Neural progenitor cell (in vitro differentiated cells): ENCODE results near the gene MRAS. TPM values are rescaled to one million over a fixed set of nuclear protein-coding genes. Genes with fewer than 3 reads are reported as not detected.

Experiments
- DNase-seq: peaks from one replicate; pipeline ENCODE4 v3.0.0-alpha.2; 2016; ENCODE audit warnings: low spot score
- H2AFZ ChIP-seq: fragments of 200-600 bp; sonication (generic); replicated peaks from 2 replicates; pipeline ENCODE4 v1.6.1; 2016; ENCODE audit warnings: antibody characterized with exemption
- H3F3A ChIP-seq: fragments of 200-600 bp; sonication (generic); 2 replicates; pipeline ENCODE4 v1.6.1; 2016; ENCODE audit warnings: antibody characterized with exemption, low read depth
- H3K27ac ChIP-seq: fragments of 200-600 bp; sonication (generic); 2 replicates; pipeline ENCODE4 v1.5.1; 2016; ENCODE audit warnings: mild to moderate bottlenecking
- H3K27me3 ChIP-seq: fragments of 200-600 bp; sonication (generic); 2 replicates; pipeline ENCODE4 v1.6.1; 2016; ENCODE audit warnings: mild to moderate bottlenecking, moderate library complexity
- H3K36me3 ChIP-seq: fragments of 200-600 bp; sonication (generic); 2 replicates; pipeline ENCODE4 v1.5.1; 2016
- H3K4me1 ChIP-seq: fragments of 200-600 bp; sonication (generic); 2 replicates; pipeline ENCODE4 v1.6.1; 2016; ENCODE audit warnings: mixed run types
- H3K4me2 ChIP-seq: fragments of 200-600 bp; sonication (generic); 2 replicates; pipeline ENCODE4 v1.6.1; 2016
- H3K4me3 ChIP-seq: fragments of 200-600 bp; sonication (generic); 2 replicates; pipeline ENCODE4 v1.5.1; 2016
- H3K79me2 ChIP-seq: fragments of 200-600 bp; sonication (generic); 2 replicates; pipeline ENCODE4 v1.6.1; 2016; ENCODE audit warnings: low read depth
- H3K9ac ChIP-seq: fragments of 200-600 bp; sonication (generic); 2 replicates; pipeline ENCODE4 v1.6.1; 2016
- H3K9me3 ChIP-seq: fragments of 200-600 bp; sonication (generic); 2 replicates; pipeline ENCODE4 v1.5.1; 2016; ENCODE audit warnings: low read depth
- H4K20me1 ChIP-seq: fragments of 200-600 bp; sonication (generic); 2 replicates; pipeline ENCODE4 v1.6.1; 2016; ENCODE audit warnings: low read depth
- H3K27ac Mint-ChIP-seq: 3 replicates; pipeline ENCODE4 v1.8.0; 2021; ENCODE audit warnings: mixed read lengths
- H3K27me3 Mint-ChIP-seq: 2 replicates; pipeline ENCODE4 v1.8.0; 2022; ENCODE audit warnings: low read depth, mild to moderate bottlenecking, inconsistent platforms, moderate library complexity, mixed read lengths; ENCODE audit not compliant: insufficient read depth
- H3K36me3 Mint-ChIP-seq: 3 replicates; pipeline ENCODE4 v1.8.0; 2021; ENCODE audit warnings: mixed read lengths
- H3K4me1 Mint-ChIP-seq: 3 replicates; pipeline ENCODE4 v1.8.0; 2021; ENCODE audit warnings: mixed read lengths
- H3K4me3 Mint-ChIP-seq: 3 replicates; pipeline ENCODE4 v1.8.0; 2021; ENCODE audit warnings: mild to moderate bottlenecking, moderate library complexity, mixed read lengths
- H3K9me3 Mint-ChIP-seq: 3 replicates; pipeline ENCODE4 v1.8.0; 2020; ENCODE audit warnings: mixed read lengths
- EZH2 ChIP-seq: fragments of 200-600 bp; sonication (generic); IDR thresholded peaks from 2 replicates; pipeline ENCODE4 v1.6.1; 2017; ENCODE audit warnings: antibody characterized with exemption, mild to moderate bottlenecking, moderate library complexity
- EZH2phosphoT487 ChIP-seq: fragments of 200-600 bp; sonication (generic); IDR thresholded peaks from 2 replicates; pipeline ENCODE4 v1.6.1; 2017; ENCODE audit warnings: antibody characterized with exemption
- total RNA-seq: library from RNA; depleted of rRNA; stranded (reverse); fragments of >200 nt; gene quantifications from 2 replicates; pipeline ENCODE4 v1.2.3, GENCODE V29; 2015; ENCODE audit warnings: low replicate concordance
- TF ChIP-seq, protein P1 (sequence below): fragments of 200-600 bp; sonication (generic); IDR thresholded peaks from 2 replicates; pipeline ENCODE4 v1.5.1; 2017; ENCODE audit warnings: antibody characterized with exemption, mild to moderate bottlenecking

MRAS gene
- total RNA-seq, 1 donor from 2014 or later, result 17.2 TPM

DNA sequence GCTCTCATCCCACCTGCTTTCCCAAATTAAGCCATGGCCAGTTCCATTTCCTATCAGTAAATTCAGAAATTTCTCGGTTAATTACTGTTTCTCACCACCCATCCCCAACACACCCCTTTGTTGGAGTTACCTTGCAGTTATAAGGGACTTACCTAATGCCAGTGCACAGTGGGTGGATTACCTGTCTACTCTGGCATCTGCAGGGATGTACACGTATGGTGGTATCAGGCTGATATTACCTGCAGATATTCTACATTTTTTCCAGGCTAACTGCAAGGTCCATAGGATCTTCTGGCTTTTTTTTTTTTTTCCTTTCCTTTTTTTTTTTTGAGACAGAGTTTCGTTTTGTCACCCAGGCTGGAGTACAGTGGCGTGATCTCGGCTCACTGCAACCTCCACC, 7.9 kb upstream of the MRAS start:
- Histone ChIP-seq H3K9ac (no peak overlapping the region), H3K27ac (no peak overlapping the region), H3K79me2 (no peaks in the 10 kb centered on the region), H3K27me3 (no peaks in the 10 kb centered on the region), H2AFZ (no peak overlapping the region), H3F3A (no peaks in the 10 kb centered on the region), H3K4me2 (no peak overlapping the region), H4K20me1 (no peaks in the 10 kb centered on the region), H3K4me1 (no peaks in the 10 kb centered on the region), H3K4me3 (no peak overlapping the region), H3K9me3 (no peaks in the 10 kb centered on the region), H3K36me3 (no peaks in the 10 kb centered on the region)
- Mint-ChIP-seq H3K27me3 (peaks cover 2% of the 10 kb centered on the region), H3K9me3 (peaks cover 2% of the 10 kb centered on the region), H3K36me3 (no peaks in the 10 kb centered on the region), H3K27ac (no peak overlapping the region), H3K4me3 (no peak overlapping the region), H3K4me1 (peaks cover 3% of the 10 kb centered on the region)
- TF ChIP-seq, protein P1, sequence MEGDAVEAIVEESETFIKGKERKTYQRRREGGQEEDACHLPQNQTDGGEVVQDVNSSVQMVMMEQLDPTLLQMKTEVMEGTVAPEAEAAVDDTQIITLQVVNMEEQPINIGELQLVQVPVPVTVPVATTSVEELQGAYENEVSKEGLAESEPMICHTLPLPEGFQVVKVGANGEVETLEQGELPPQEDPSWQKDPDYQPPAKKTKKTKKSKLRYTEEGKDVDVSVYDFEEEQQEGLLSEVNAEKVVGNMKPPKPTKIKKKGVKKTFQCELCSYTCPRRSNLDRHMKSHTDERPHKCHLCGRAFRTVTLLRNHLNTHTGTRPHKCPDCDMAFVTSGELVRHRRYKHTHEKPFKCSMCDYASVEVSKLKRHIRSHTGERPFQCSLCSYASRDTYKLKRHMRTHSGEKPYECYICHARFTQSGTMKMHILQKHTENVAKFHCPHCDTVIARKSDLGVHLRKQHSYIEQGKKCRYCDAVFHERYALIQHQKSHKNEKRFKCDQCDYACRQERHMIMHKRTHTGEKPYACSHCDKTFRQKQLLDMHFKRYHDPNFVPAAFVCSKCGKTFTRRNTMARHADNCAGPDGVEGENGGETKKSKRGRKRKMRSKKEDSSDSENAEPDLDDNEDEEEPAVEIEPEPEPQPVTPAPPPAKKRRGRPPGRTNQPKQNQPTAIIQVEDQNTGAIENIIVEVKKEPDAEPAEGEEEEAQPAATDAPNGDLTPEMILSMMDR, result no peak
- TF ChIP-seq EZH2phosphoT487, result no peak
- no peak for TF ChIP-seq EZH2
- DNase-seq, result no peak

DNA sequence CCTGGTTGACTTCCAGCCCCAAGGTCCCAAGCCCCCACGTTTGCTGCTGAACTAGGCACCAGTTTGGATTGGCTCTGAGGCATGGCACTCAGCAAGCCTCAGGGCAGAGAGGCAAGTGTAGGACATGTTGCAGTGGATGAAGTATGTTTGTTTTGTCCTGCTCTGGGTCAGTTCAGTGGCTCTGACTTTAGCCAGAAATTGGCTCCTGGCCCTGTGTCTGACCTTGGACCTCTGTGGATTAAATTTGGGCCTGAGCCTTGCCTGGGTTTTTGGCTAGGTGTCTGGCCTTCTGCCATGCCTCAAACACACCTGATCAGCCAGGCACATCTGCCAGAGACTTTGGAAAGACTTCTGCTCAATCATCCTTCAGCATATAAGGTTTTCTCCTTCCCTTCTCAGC, 3.6 kb upstream of the MRAS start:
- Mint-ChIP-seq H3K27me3 (peaks cover 7% of the 10 kb centered on the region), H3K36me3 (no peaks in the 10 kb centered on the region), H3K4me1 (peaks cover 14% of the 10 kb centered on the region), H3K27ac (no peak overlapping the region), H3K4me3 (no peak overlapping the region), H3K9me3 (peaks cover 2% of the 10 kb centered on the region)
- Histone ChIP-seq H3F3A (peaks cover 26% of the 10 kb centered on the region), H3K36me3 (no peaks in the 10 kb centered on the region), H3K4me3 (no peak overlapping the region), H3K9ac (no peak overlapping the region), H2AFZ (no peak overlapping the region), H3K27me3 (peaks cover 12% of the 10 kb centered on the region), H4K20me1 (no peaks in the 10 kb centered on the region), H3K4me1 (peaks cover 3% of the 10 kb centered on the region), H3K9me3 (no peaks in the 10 kb centered on the region), H3K4me2 (no peak overlapping the region), H3K79me2 (no peaks in the 10 kb centered on the region), H3K27ac (no peak overlapping the region)
- TF ChIP-seq, protein P1, result no peak
- TF ChIP-seq EZH2, result no peak
- no peak for TF ChIP-seq EZH2phosphoT487
- DNase-seq, result no peak

DNA sequence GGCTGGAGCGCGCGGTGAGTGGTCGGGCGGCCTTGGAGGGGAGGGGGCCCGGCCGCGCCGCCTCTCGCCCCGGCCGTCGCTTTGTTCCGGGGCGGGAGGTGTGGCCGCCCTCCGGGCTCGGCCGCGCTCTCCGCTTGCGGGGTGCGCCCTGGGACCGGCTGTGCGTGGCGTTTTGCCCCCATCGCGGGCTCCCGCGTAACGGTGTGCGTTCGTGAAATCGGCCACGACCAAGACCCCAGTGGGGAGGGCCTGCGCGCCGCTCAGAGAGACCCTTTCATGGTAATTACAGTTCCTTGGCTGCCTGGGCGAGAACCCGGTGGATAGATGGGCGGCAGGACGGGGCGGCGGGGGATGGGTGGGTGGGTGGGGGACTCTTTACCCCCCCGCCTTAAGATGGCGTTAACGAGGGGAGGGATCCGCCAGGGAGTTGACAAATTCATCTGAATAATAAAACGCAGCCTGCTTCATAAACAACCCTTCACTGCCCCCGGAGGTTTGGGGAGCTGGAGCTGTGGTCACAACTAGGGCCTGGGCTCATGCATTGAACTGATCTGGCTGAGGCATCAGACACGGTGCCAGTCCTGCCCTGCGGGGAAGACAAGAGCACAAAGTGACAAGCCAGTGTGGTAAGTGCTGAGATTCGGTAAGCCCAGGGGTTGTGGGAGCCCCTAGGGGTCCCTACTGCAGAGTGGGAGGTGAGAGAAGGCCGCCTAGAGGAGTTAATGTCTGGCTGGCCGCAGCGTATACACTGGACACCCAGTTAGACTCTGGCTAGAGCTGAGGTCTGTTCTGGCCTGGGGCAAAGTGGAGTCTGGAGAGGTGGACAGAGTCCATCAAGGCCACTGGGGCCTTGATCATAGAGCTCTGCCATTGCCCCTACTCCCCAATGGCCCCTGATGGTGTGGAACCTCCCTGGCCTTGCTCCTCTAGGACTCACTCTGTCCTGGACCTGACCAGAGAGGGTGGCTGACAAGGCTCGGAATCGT, 668 bp downstream of the MRAS start:
- H3K4me1 ChIP-seq, result peaks cover 3% of the 10 kb centered on the region
- H2AFZ ChIP-seq, result peak overlapping the region; percentile 87
- no peak overlapping the region for H3K9ac ChIP-seq
- H3K4me3 ChIP-seq, result peak overlapping the region; percentile 85
- no peaks in the 10 kb centered on the region for H3K9me3 Mint-ChIP-seq
- peaks cover 7% of the 10 kb centered on the region for H3K27me3 Mint-ChIP-seq
- no peaks in the 10 kb centered on the region for H3K36me3 ChIP-seq
- H3K27ac ChIP-seq, result no peak overlapping the region
- peaks cover 12% of the 10 kb centered on the region for H3K27me3 ChIP-seq
- H3K4me2 ChIP-seq, result peak overlapping the region; percentile 95
- no peaks in the 10 kb centered on the region for H3K79me2 ChIP-seq
- no peaks in the 10 kb centered on the region for H3K36me3 Mint-ChIP-seq
- H3F3A ChIP-seq, result peaks cover 26% of the 10 kb centered on the region
- H3K4me3 Mint-ChIP-seq, result peak overlapping the region; percentile 87
- H4K20me1 ChIP-seq, result no peaks in the 10 kb centered on the region
- H3K9me3 ChIP-seq, result no peaks in the 10 kb centered on the region
- peak overlapping the region; percentile 83 for H3K27ac Mint-ChIP-seq
- peaks cover 22% of the 10 kb centered on the region for H3K4me1 Mint-ChIP-seq
- TF ChIP-seq EZH2phosphoT487, result no peak
- DNase-seq, result peak; percentile 50
